ENCODE data around the gene AGMAT. TPM values are rescaled to one million over a fixed set of nuclear protein-coding genes. Genes with fewer than 3 reads are reported as not detected.
A peak's percentile ranks its signal among the peaks of the same experiment; 100 is the strongest.

AGMAT gene
- total and polyA plus RNA-seq, 7 experiments from 2014 or later: 6.4 to 21.5 (median 9.9) TPM

- H3K9me3 ChIP-seq (ENCODE audit: control insufficient read depth in 2 of 3, low read length in 3 of 3): no peaks in the 10 kb centered on the region
- no peaks in the 10 kb centered on the region for H3K9me3 Mint-ChIP-seq
- peaks cover 7 to 8% of the 10 kb centered on the region in 2 donors for H3K4me1 ChIP-seq (ENCODE audit: control insufficient read depth in 2 of 2, insufficient read depth in 2 of 2, low read length in 2 of 2)
- no peaks in the 10 kb centered on the region for H3K27me3 Mint-ChIP-seq
- no peak overlapping the region for H3K4me3 Mint-ChIP-seq
- peaks cover 43 to 66% (median 55%) of the 10 kb centered on the region in 7 donors for H3K4me1 Mint-ChIP-seq
- ATAC-seq: no peak
- DNase-seq: no peak
- POLR2A ChIA-PET: interaction anchor here (0.6 kb wide), 1 partner anchor 1404 kb away, joined by 3 read pairs; no protein-coding TSS in a partner anchor
- no peak overlapping the region for H3K27ac ChIP-seq (ENCODE audit: low read depth, low read length)
- H3K4me3 ChIP-seq (ENCODE audit: low read length): no peak overlapping the region
- peak overlapping the region in 4 of 9 donors; percentile 10 to 70 (median 54) for H3K27ac Mint-ChIP-seq
- H3K27me3 ChIP-seq (ENCODE audit: control insufficient read depth in 2 of 2, insufficient read depth in 2 of 2, low read length in 2 of 2): no peaks in the 10 kb centered on the region
- CTCF ChIA-PET: no interaction called here
- peaks cover 0 to 31% (median 16%) of the 10 kb centered on the region in 5 donors for H3K36me3 Mint-ChIP-seq
- intact Hi-C loops (cut with micrococcal nuclease): no loop called here
- H3K36me3 ChIP-seq (ENCODE audit: control insufficient read depth in 2 of 3, insufficient read depth in 3 of 3, low read length in 3 of 3): peaks cover 0 to 34% (median 0%) of the 10 kb centered on the region in 3 experiments
These were observed 40.4 kb upstream of the AGMAT start for GRCh38 chr1:15625056-15625917.

GRCh38 chr1:15624133-15624714 lies 39.4 kb upstream of the AGMAT start:
- H3K27me3 Mint-ChIP-seq: no peaks in the 10 kb centered on the region
- CTCF ChIA-PET: interaction anchor here (0.6 kb wide), 2 partner anchors 115 to 612 kb away, joined by 3 to 4 read pairs; no protein-coding TSS in a partner anchor

DNA sequence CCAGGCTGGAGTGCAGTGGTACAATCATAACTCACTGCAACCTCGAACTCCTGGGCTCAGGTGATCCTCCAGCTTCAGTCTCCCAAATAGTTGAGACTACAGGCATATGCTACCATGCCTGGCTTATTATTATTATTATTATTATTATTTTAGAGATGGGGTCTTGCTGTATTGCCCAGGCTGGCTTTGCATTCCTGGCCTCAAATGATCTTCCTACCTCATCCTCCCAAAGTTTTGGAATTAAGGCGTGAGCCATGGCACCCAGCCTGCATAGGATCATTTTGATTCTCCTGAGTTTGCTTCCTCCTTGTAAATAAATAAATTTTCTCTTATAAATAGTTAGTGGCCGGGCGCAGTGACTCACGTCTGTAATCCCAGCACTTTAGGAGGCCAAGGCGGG lies 38.6 kb upstream of the AGMAT start:
- ATAC-seq (no peak), DNase-seq (no peak)
- Histone ChIP-seq H3K9me3 (ENCODE audit: control insufficient read depth in 2 of 3, low read length in 3 of 3) (no peaks in the 10 kb centered on the region), H3K36me3 (ENCODE audit: control insufficient read depth in 2 of 3, insufficient read depth in 3 of 3, low read length in 3 of 3) (peaks cover 0 to 22% (median 0%) of the 10 kb centered on the region in 3 experiments), H3K27ac (ENCODE audit: low read depth, low read length) (no peak overlapping the region), H3K4me3 (ENCODE audit: low read length) (no peak overlapping the region), H3K27me3 (ENCODE audit: control insufficient read depth in 2 of 2, insufficient read depth in 2 of 2, low read length in 2 of 2) (no peaks in the 10 kb centered on the region), H3K4me1 (ENCODE audit: control insufficient read depth in 2 of 2, insufficient read depth in 2 of 2, low read length in 2 of 2) (peaks cover 23% of the 10 kb centered on the region in 2 donors)
- intact Hi-C loops (cut with micrococcal nuclease): no loop called here
- Mint-ChIP-seq H3K27ac (no peak overlapping the region), H3K4me1 (peaks cover 48 to 79% (median 70%) of the 10 kb centered on the region in 7 donors), H3K9me3 (no peaks in the 10 kb centered on the region), H3K36me3 (peaks cover 0 to 24% (median 6%) of the 10 kb centered on the region in 5 donors), H3K4me3 (no peak overlapping the region), H3K27me3 (no peaks in the 10 kb centered on the region)
- ChIA-PET POLR2A (interaction anchor here (0.8 kb wide), 1 partner anchor 94 kb away, joined by 3 read pairs; no protein-coding TSS in a partner anchor), CTCF (no interaction called here)

More at GRCh38 chr1:15624133-15624714, 39.4 kb upstream of the AGMAT start:
- ATAC-seq (no peak), DNase-seq (no peak)
- Histone ChIP-seq H3K9me3 (ENCODE audit: control insufficient read depth in 2 of 3, low read length in 3 of 3) (no peaks in the 10 kb centered on the region), H3K27me3 (ENCODE audit: control insufficient read depth in 2 of 2, insufficient read depth in 2 of 2, low read length in 2 of 2) (no peaks in the 10 kb centered on the region), H3K36me3 (ENCODE audit: control insufficient read depth in 2 of 3, insufficient read depth in 3 of 3, low read length in 3 of 3) (peaks cover 0 to 28% (median 0%) of the 10 kb centered on the region in 3 experiments), H3K4me1 (ENCODE audit: control insufficient read depth in 2 of 2, insufficient read depth in 2 of 2, low read length in 2 of 2) (peaks cover 16% of the 10 kb centered on the region in 2 donors), H3K4me3 (ENCODE audit: low read length) (no peak overlapping the region), H3K27ac (ENCODE audit: low read depth, low read length) (no peak overlapping the region)
- intact Hi-C loops (cut with micrococcal nuclease): no loop called here
- H3K4me1 Mint-ChIP-seq: peaks cover 48 to 72% (median 65%) of the 10 kb centered on the region in 7 donors
- H3K27ac Mint-ChIP-seq: peak overlapping the region in 3 of 9 donors; percentile 3 to 63 (median 49)
- no peaks in the 10 kb centered on the region for H3K9me3 Mint-ChIP-seq
- peaks cover 0 to 26% (median 12%) of the 10 kb centered on the region in 5 donors for H3K36me3 Mint-ChIP-seq
- POLR2A ChIA-PET: no interaction called here
- H3K4me3 Mint-ChIP-seq: peak overlapping the region in 1 of 10 donors; percentile 6

- CTCF ChIA-PET: no interaction called here
- peaks cover 25% of the 10 kb centered on the region in 2 donors for H3K4me1 ChIP-seq (ENCODE audit: control insufficient read depth in 2 of 2, insufficient read depth in 2 of 2, low read length in 2 of 2)
- peaks cover 0 to 21% (median 6%) of the 10 kb centered on the region in 5 donors for H3K36me3 Mint-ChIP-seq
- no peaks in the 10 kb centered on the region for H3K9me3 Mint-ChIP-seq
- POLR2A ChIA-PET: interaction anchor here (0.8 kb wide), 1 partner anchor 95 kb away, joined by 3 read pairs; no protein-coding TSS in a partner anchor
- H3K27ac ChIP-seq (ENCODE audit: low read depth, low read length): no peak overlapping the region
- ATAC-seq (no peak), DNase-seq (peak in 1 of 9 donors; percentile 13)
- no peaks in the 10 kb centered on the region for H3K27me3 ChIP-seq (ENCODE audit: control insufficient read depth in 2 of 2, insufficient read depth in 2 of 2, low read length in 2 of 2)
- peak overlapping the region in 8 of 9 donors; percentile 0 to 64 (median 16) for H3K27ac Mint-ChIP-seq
- peaks cover 0 to 17% (median 0%) of the 10 kb centered on the region in 3 experiments for H3K36me3 ChIP-seq (ENCODE audit: control insufficient read depth in 2 of 3, insufficient read depth in 3 of 3, low read length in 3 of 3)
- H3K9me3 ChIP-seq (ENCODE audit: control insufficient read depth in 2 of 3, low read length in 3 of 3): no peaks in the 10 kb centered on the region
- H3K27me3 Mint-ChIP-seq: no peaks in the 10 kb centered on the region
- H3K4me3 ChIP-seq (ENCODE audit: low read length): no peak overlapping the region
- H3K4me1 Mint-ChIP-seq: peaks cover 48 to 84% (median 71%) of the 10 kb centered on the region in 7 donors
- intact Hi-C loops (cut with micrococcal nuclease): no loop called here
- H3K4me3 Mint-ChIP-seq: peak overlapping the region in 3 of 10 donors; percentile 4 to 43 (median 21)
These were observed 38.0 kb upstream of the AGMAT start for GRCh38 chr1:15622712-15623373.

GRCh38 chr1:15621975-15622374 lies 37.1 kb upstream of the AGMAT start:
- H3K27me3 ChIP-seq (ENCODE audit: control insufficient read depth in 2 of 2, insufficient read depth in 2 of 2, low read length in 2 of 2): no peaks in the 10 kb centered on the region
- DNase-seq (no peak), ATAC-seq (no peak)
- no peak overlapping the region for H3K4me3 ChIP-seq (ENCODE audit: low read length)
- peak overlapping the region in 2 of 10 donors; percentile 3 to 43 for H3K4me3 Mint-ChIP-seq
- peaks cover 25% of the 10 kb centered on the region in 2 donors for H3K4me1 ChIP-seq (ENCODE audit: control insufficient read depth in 2 of 2, insufficient read depth in 2 of 2, low read length in 2 of 2)
- peaks cover 0 to 11% (median 0%) of the 10 kb centered on the region in 3 experiments for H3K36me3 ChIP-seq (ENCODE audit: control insufficient read depth in 2 of 3, insufficient read depth in 3 of 3, low read length in 3 of 3)
- no peak overlapping the region for H3K27ac ChIP-seq (ENCODE audit: low read depth, low read length)
- peak overlapping the region in 4 of 9 donors; percentile 46 to 88 (median 70) for H3K27ac Mint-ChIP-seq
- POLR2A ChIA-PET: interaction anchor here (0.7 to 1.0 kb wide), 2 partner anchors 48 to 67 kb away, joined by 3 read pairs; no protein-coding TSS in a partner anchor
- no peaks in the 10 kb centered on the region for H3K9me3 Mint-ChIP-seq
- peaks cover 48 to 79% (median 68%) of the 10 kb centered on the region in 7 donors for H3K4me1 Mint-ChIP-seq
- CTCF ChIA-PET: no interaction called here
- H3K27me3 Mint-ChIP-seq: no peaks in the 10 kb centered on the region
- intact Hi-C loops (cut with micrococcal nuclease): no loop called here
- peaks cover 0 to 14% (median 6%) of the 10 kb centered on the region in 5 donors for H3K36me3 Mint-ChIP-seq
- H3K9me3 ChIP-seq (ENCODE audit: control insufficient read depth in 2 of 3, low read length in 3 of 3): no peaks in the 10 kb centered on the region

Data from naive thymus-derived CD4-positive, alpha-beta T cell (primary cell).